Caco-2 (cell line): ENCODE measurements around the gene BPIFB4. TPM values are rescaled to one million over a fixed set of nuclear protein-coding genes. Genes with fewer than 3 reads are reported as not detected.

Source experiments
- BruUV-seq: library from RNA; stranded (reverse); fragments of 400-500 nt; replicated peaks from 2 replicates; lab custom pipeline; 2021; lab: Mats Ljungman, UMichigan
- CTCF ChIA-PET: fragments of 300-600 bp; sonication (Branson Sonifier 250); formaldehyde crosslinking; loops from one replicate; lab custom pipeline; 2022; ENCODE audit warnings: antibody characterized with exemption; lab: Charles Lee
- POLR2A ChIA-PET: fragments of 300-600 bp; sonication (Branson Sonifier 250); formaldehyde crosslinking; loops from one replicate; lab custom pipeline; 2022; ENCODE audit warnings: antibody characterized with exemption; lab: Charles Lee
- DNase-seq, 2 experiments: peaks; one replicate each; pipeline versions ENCODE4 v3.0.0 to v3.0.0-alpha.2; 2020 to 2022
- H3K27me3 ChIP-seq: replicated peaks from 2 replicates; pipeline ENCODE4 v1.6.0; 2011; ENCODE audit warnings: low read length; ENCODE audit not compliant: control insufficient read depth, insufficient read depth
- H3K36me3 ChIP-seq: 2 replicates; pipeline ENCODE4 v1.5.1; 2011; ENCODE audit warnings: low read length; ENCODE audit not compliant: control insufficient read depth, insufficient read depth
- H3K4me1 ChIP-seq: fragments of 250-450 bp; sonication (Bioruptor Pico); 2 replicates; pipeline ENCODE4 v1.5.1; 2020; ENCODE audit warnings: mild to moderate bottlenecking
- H3K4me3 ChIP-seq: 2 replicates; pipeline ENCODE4 v1.5.1; 2011; ENCODE audit warnings: low read depth, mild to moderate bottlenecking, control low read depth, low read length
- H3K9me3 ChIP-seq: fragments of 250-450 bp; sonication (Bioruptor Pico); 2 replicates; pipeline ENCODE4 v1.5.1; 2020; ENCODE audit warnings: mild to moderate bottlenecking, moderate library complexity
- H3K27ac Mint-ChIP-seq: one replicate; pipeline ENCODE4 v1.8.0; 2022; ENCODE audit warnings: mixed read lengths; ENCODE audit not compliant: unreplicated experiment
- H3K27me3 Mint-ChIP-seq: one replicate; pipeline ENCODE4 v1.8.0; 2022; ENCODE audit warnings: mixed read lengths; ENCODE audit not compliant: insufficient read depth, unreplicated experiment
- H3K36me3 Mint-ChIP-seq: one replicate; pipeline ENCODE4 v1.8.0; 2022; ENCODE audit warnings: mild to moderate bottlenecking, mixed read lengths; ENCODE audit not compliant: insufficient read depth, unreplicated experiment
- H3K4me1 Mint-ChIP-seq: one replicate; pipeline ENCODE4 v1.8.0; 2022; ENCODE audit warnings: low read depth, mixed read lengths; ENCODE audit not compliant: unreplicated experiment
- H3K4me3 Mint-ChIP-seq: one replicate; pipeline ENCODE4 v1.8.0; 2022; ENCODE audit warnings: mild to moderate bottlenecking, moderate library complexity, mixed read lengths; ENCODE audit not compliant: unreplicated experiment
- H3K9me3 Mint-ChIP-seq: one replicate; pipeline ENCODE4 v1.8.0; 2022; ENCODE audit warnings: mixed read lengths; ENCODE audit not compliant: unreplicated experiment
- CTCF ChIP-seq, 2 experiments: fragments of 200-600 bp in 1 of 2; IDR thresholded peaks; 1 replicate in 1 of 2; 2 replicates in 1 of 2; pipeline versions ENCODE4 v1.5.1 to v1.8.0; 2011 to 2022; ENCODE audit warnings: antibody characterized with exemption in 1 of 2, control low read depth in 1 of 2, inconsistent platforms in 1 of 2, low read depth in 1 of 2, low read length in 1 of 2, mild to moderate bottlenecking in 1 of 2, moderate library complexity in 1 of 2; ENCODE audit not compliant: insufficient read depth in 1 of 2, severe bottlenecking in 1 of 2, unreplicated experiment in 1 of 2
- intact Hi-C: fragments of 100-400 bp; cut with micrococcal nuclease; formaldehyde crosslinking; loops from one replicate; pipeline ENCODE4 v1.10.0; 2022; ENCODE audit not compliant: unreplicated experiment
- total RNA-seq: library from RNA; stranded (reverse); gene quantifications from 2 replicates; pipeline ENCODE4 v1.2.3, GENCODE V29; 2022

BPIFB4 gene
- total RNA-seq, 1 experiment from 2014 or later = not detected

GRCh38 chr20:33070111-33071053 is 9.1 kb upstream of the BPIFB4 start:
- POLR2A ChIA-PET = no interaction called here

GRCh38 chr20:33071198-33071597 is 8.2 kb upstream of the BPIFB4 start:
- H3K27me3 Mint-ChIP-seq = peaks cover 23% of the 10 kb centered on the region

More at GRCh38 chr20:33070111-33071053, 9.1 kb upstream of the BPIFB4 start:
- TF ChIP-seq CTCF (IDR thresholded peaks at IDR 0.05; ENCODE audit: insufficient read depth in 1 of 2, low read depth in 1 of 2, low read length in 1 of 2, severe bottlenecking in 1 of 2, unreplicated experiment in 1 of 2) = no peak
- H3K9me3 ChIP-seq = no peaks in the 10 kb centered on the region
- DNase-seq = no peak
- Mint-ChIP-seq H3K9me3 (no peaks in the 10 kb centered on the region), H3K27ac (no peak overlapping the region), H3K4me3 (no peak overlapping the region), H3K27me3 (peaks cover 22% of the 10 kb centered on the region), H3K4me1 (no peaks in the 10 kb centered on the region), H3K36me3 (no peaks in the 10 kb centered on the region)
- intact Hi-C loops = no loop called here
- H3K4me1 ChIP-seq = no peaks in the 10 kb centered on the region
- no TSS peak for BruUV-seq
- no peak overlapping the region for H3K4me3 ChIP-seq
- CTCF ChIA-PET = no interaction called here
- H3K27me3 ChIP-seq = no peaks in the 10 kb centered on the region; the same call in 1 of the 2 replicates
- H3K36me3 ChIP-seq = no peaks in the 10 kb centered on the region

More at GRCh38 chr20:33071198-33071597, 8.2 kb upstream of the BPIFB4 start:
- Mint-ChIP-seq H3K36me3 (no peaks in the 10 kb centered on the region), H3K4me1 (no peaks in the 10 kb centered on the region), H3K9me3 (no peaks in the 10 kb centered on the region), H3K27ac (no peak overlapping the region), H3K4me3 (no peak overlapping the region)
- no peaks in the 10 kb centered on the region for H3K36me3 ChIP-seq
- no peak for DNase-seq
- no peaks in the 10 kb centered on the region; the same call in 1 of the 2 replicates for H3K27me3 ChIP-seq
- BruUV-seq = no TSS peak
- H3K4me1 ChIP-seq = no peaks in the 10 kb centered on the region; the same call in 1 of the 2 replicates
- CTCF ChIA-PET = interaction anchor here (0.8 kb wide), 1 partner anchor 9 kb away, joined by 4 read pairs; no protein-coding TSS in a partner anchor
- POLR2A ChIA-PET = no interaction called here
- TF ChIP-seq CTCF (IDR thresholded peaks at IDR 0.05; ENCODE audit: insufficient read depth in 1 of 2, low read depth in 1 of 2, low read length in 1 of 2, severe bottlenecking in 1 of 2, unreplicated experiment in 1 of 2) = no peak
- H3K9me3 ChIP-seq = no peaks in the 10 kb centered on the region
- intact Hi-C loops = no loop called here
- no peak overlapping the region for H3K4me3 ChIP-seq
